ENCODE results near the gene FAM53C.

DNA sequence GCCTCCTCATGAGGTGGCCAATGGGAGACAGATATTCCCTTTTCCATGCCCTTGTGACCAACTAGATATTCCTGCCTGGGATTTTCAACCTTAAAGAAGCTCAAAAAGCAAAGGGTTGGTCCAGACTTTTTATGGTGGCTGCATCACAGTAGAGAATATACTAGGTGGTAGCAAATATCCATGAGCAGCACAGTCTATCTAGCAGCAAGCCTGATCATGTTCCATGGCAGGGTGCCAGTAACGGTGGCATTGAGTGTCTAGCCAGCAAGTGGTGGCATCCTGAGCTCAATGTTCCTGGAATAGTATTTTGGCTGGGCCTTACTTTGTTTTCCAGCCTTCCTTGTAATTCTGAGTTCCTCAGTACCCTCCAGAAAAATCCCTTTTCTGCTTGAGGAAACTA is 32.3 kb upstream of the FAM53C start:
- TF ChIP-seq ISL1 (CRISPR knock-in tag; IDR thresholded peaks at IDR 0.05): no peak
- no peak for TF ChIP-seq ZNF8 (CRISPR knock-in tag; IDR thresholded peaks at IDR 0.05)
- no peak for TF ChIP-seq ZNF70 (CRISPR knock-in tag; IDR thresholded peaks at IDR 0.05)
- TF ChIP-seq SNAI2 (CRISPR knock-in tag; IDR thresholded peaks at IDR 0.05): no peak
- no peak for TF ChIP-seq TCF4 (CRISPR knock-in tag; IDR thresholded peaks at IDR 0.05; ENCODE audit: borderline replicate concordance)
- no peak for TF ChIP-seq BACH2 (CRISPR knock-in tag; IDR thresholded peaks at IDR 0.05; ENCODE audit: borderline replicate concordance)
- no peak for TF ChIP-seq ZFP30 (CRISPR knock-in tag; IDR thresholded peaks at IDR 0.05)
- no peak for TF ChIP-seq ZFP3 (CRISPR knock-in tag; IDR thresholded peaks at IDR 0.05)
- TF ChIP-seq, protein P1, sequence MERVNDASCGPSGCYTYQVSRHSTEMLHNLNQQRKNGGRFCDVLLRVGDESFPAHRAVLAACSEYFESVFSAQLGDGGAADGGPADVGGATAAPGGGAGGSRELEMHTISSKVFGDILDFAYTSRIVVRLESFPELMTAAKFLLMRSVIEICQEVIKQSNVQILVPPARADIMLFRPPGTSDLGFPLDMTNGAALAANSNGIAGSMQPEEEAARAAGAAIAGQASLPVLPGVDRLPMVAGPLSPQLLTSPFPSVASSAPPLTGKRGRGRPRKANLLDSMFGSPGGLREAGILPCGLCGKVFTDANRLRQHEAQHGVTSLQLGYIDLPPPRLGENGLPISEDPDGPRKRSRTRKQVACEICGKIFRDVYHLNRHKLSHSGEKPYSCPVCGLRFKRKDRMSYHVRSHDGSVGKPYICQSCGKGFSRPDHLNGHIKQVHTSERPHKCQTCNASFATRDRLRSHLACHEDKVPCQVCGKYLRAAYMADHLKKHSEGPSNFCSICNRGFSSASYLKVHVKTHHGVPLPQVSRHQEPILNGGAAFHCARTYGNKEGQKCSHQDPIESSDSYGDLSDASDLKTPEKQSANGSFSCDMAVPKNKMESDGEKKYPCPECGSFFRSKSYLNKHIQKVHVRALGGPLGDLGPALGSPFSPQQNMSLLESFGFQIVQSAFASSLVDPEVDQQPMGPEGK (CRISPR knock-in tag; IDR thresholded peaks at IDR 0.05; ENCODE audit: borderline replicate concordance): no peak
- no peak for TF ChIP-seq TOX (CRISPR knock-in tag; IDR thresholded peaks at IDR 0.05; ENCODE audit: borderline replicate concordance)
- no peak for TF ChIP-seq ARNTL (CRISPR knock-in tag; IDR thresholded peaks at IDR 0.05; ENCODE audit: borderline replicate concordance, low read depth)
- TF ChIP-seq, protein P2, sequence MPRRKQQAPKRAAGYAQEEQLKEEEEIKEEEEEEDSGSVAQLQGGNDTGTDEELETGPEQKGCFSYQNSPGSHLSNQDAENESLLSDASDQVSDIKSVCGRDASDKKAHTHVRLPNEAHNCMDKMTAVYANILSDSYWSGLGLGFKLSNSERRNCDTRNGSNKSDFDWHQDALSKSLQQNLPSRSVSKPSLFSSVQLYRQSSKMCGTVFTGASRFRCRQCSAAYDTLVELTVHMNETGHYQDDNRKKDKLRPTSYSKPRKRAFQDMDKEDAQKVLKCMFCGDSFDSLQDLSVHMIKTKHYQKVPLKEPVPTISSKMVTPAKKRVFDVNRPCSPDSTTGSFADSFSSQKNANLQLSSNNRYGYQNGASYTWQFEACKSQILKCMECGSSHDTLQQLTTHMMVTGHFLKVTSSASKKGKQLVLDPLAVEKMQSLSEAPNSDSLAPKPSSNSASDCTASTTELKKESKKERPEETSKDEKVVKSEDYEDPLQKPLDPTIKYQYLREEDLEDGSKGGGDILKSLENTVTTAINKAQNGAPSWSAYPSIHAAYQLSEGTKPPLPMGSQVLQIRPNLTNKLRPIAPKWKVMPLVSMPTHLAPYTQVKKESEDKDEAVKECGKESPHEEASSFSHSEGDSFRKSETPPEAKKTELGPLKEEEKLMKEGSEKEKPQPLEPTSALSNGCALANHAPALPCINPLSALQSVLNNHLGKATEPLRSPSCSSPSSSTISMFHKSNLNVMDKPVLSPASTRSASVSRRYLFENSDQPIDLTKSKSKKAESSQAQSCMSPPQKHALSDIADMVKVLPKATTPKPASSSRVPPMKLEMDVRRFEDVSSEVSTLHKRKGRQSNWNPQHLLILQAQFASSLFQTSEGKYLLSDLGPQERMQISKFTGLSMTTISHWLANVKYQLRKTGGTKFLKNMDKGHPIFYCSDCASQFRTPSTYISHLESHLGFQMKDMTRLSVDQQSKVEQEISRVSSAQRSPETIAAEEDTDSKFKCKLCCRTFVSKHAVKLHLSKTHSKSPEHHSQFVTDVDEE (CRISPR knock-in tag; IDR thresholded peaks at IDR 0.05): no peak

All from SK-N-SH treated with all-trans-retinoic acid at 6 μM for 48 hours (cell line).